Loucy (cell line): Measurements from ENCODE around the gene TMEM17.

Experiments used
- EZH2phosphoT487 ChIP-seq: fragments of 200-600 bp; IDR thresholded peaks from 2 replicates; pipeline ENCODE4 v1.6.1; 2018; ENCODE audit warnings: antibody characterized with exemption, mild to moderate bottlenecking, moderate library complexity, borderline replicate concordance
- TF ChIP-seq, protein P1 (sequence below): fragments of 200-600 bp; sonication (generic); conservative IDR thresholded peaks from 2 replicates; pipeline ENCODE4 v1.5.1; 2014; ENCODE audit warnings: mild to moderate bottlenecking, antibody characterized with exemption, low read length

DNA sequence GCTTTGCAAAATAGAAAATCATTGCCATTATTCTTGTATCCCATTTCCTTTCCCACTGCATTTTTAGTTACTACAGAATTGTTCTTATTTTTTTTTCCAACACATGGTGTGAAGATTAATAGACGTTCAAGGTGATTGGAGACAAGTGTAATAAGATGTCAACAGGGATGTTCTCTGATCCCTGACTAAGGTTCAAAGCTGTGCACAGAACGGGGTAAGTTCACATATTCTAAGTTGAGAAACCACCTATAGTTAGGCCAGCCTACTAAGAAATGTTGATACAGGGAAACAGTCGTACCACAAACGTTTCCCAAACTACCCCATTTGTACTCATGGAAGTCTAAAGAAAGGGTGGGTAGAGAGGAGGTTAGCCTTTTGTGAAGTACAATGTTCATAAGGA is 6.4 kb upstream of the TMEM17 start:
- TF ChIP-seq, protein P1, sequence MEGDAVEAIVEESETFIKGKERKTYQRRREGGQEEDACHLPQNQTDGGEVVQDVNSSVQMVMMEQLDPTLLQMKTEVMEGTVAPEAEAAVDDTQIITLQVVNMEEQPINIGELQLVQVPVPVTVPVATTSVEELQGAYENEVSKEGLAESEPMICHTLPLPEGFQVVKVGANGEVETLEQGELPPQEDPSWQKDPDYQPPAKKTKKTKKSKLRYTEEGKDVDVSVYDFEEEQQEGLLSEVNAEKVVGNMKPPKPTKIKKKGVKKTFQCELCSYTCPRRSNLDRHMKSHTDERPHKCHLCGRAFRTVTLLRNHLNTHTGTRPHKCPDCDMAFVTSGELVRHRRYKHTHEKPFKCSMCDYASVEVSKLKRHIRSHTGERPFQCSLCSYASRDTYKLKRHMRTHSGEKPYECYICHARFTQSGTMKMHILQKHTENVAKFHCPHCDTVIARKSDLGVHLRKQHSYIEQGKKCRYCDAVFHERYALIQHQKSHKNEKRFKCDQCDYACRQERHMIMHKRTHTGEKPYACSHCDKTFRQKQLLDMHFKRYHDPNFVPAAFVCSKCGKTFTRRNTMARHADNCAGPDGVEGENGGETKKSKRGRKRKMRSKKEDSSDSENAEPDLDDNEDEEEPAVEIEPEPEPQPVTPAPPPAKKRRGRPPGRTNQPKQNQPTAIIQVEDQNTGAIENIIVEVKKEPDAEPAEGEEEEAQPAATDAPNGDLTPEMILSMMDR = no peak
- TF ChIP-seq EZH2phosphoT487 = no peak
